K562 (cell line): Measurements from ENCODE around the gene PTTG1IP. TPM values are rescaled to one million over a fixed set of nuclear protein-coding genes. Genes with fewer than 3 reads are reported as not detected.
A peak's percentile ranks its signal among the peaks of the same experiment; 100 is the strongest.

ENCODE experiments used
- ATF4 ChIP-seq: fragments of 450-650 bp; formaldehyde crosslinking; IDR thresholded peaks from 2 replicates; pipeline ENCODE4 v1.4.0; 2022; ENCODE audit warnings: mild to moderate bottlenecking, moderate library complexity
- CHD2 ChIP-seq: IDR thresholded peaks from 2 replicates; pipeline ENCODE4 v1.6.1; 2011; ENCODE audit warnings: low read depth, low read length
- CHD4 ChIP-seq: fragments of 200-600 bp; sonication (generic); IDR thresholded peaks from 3 replicates; pipeline ENCODE4 v1.6.1; 2012; ENCODE audit warnings: low read depth, mild to moderate bottlenecking, mixed read lengths, low read length, inconsistent platforms; ENCODE audit not compliant: insufficient read depth, insufficient replicate concordance, poor library complexity, severe bottlenecking
- ELF1 ChIP-seq: fragments of 200-800 bp; sonication (Bioruptor generic); IDR thresholded peaks from 2 replicates; pipeline ENCODE4 v1.6.1; 2016; ENCODE audit warnings: missing genetic modification characterization, missing compliant biosample characterization
- GATAD2B ChIP-seq: fragments of 450-650 bp; IDR thresholded peaks from 2 replicates; pipeline ENCODE4 v1.6.1; 2017; ENCODE audit warnings: mild to moderate bottlenecking, borderline replicate concordance
- GTF3C2 ChIP-seq: IDR thresholded peaks from 3 replicates; pipeline ENCODE4 v1.6.1; 2011; ENCODE audit warnings: borderline replicate concordance, mild to moderate bottlenecking, moderate library complexity; ENCODE audit not compliant: insufficient read length; ENCODE audit errors: extremely low read depth
- KAT7 ChIP-seq: sonication (generic); formaldehyde crosslinking; IDR thresholded peaks from 2 replicates; pipeline ENCODE4 v1.8.0; 2022; ENCODE audit warnings: missing genetic modification reagents, mild to moderate bottlenecking, borderline replicate concordance
- NR2C2 ChIP-seq, 2 experiments: fragments of 200-800 bp in 1 of 2; sonication (Bioruptor generic) in 1 of 2; sonication (generic) in 1 of 2; formaldehyde crosslinking in 1 of 2; IDR thresholded peaks; 2 replicates each; pipeline versions ENCODE4 v1.6.1 to v1.8.0; 2016 to 2022; ENCODE audit warnings: mild to moderate bottlenecking in 1 of 2, missing compliant biosample characterization in 1 of 2, missing genetic modification characterization in 1 of 2, missing genetic modification reagents in 1 of 2
- RBM17 ChIP-seq: fragments of 200-400 bp; formaldehyde crosslinking; IDR thresholded peaks from 2 replicates; pipeline ENCODE4 v1.6.1; 2017; ENCODE audit warnings: low read depth, mild to moderate bottlenecking, low read length, borderline replicate concordance
- SMC3 ChIP-seq: conservative IDR thresholded peaks from 2 replicates; pipeline ENCODE4 v1.6.1; 2011; ENCODE audit warnings: low read depth, low read length, improper control_type of control experiment; ENCODE audit not compliant: insufficient read depth
- SP2 ChIP-seq: IDR thresholded peaks from 2 replicates; pipeline ENCODE4 v1.6.1; 2011; ENCODE audit warnings: mild to moderate bottlenecking, low read depth, low read length, moderate library complexity; ENCODE audit not compliant: poor library complexity, severe bottlenecking; ENCODE audit errors: extremely low read depth
- SRSF1 ChIP-seq: fragments of 200-400 bp; formaldehyde crosslinking; IDR thresholded peaks from 2 replicates; pipeline ENCODE4 v1.6.1; 2017; ENCODE audit warnings: mild to moderate bottlenecking, low read depth, low read length, moderate library complexity
- TOE1 ChIP-seq, 2 experiments: fragments of 450-650 bp in 1 of 2; sonication (generic) in 1 of 2; formaldehyde crosslinking in 1 of 2; IDR thresholded peaks; 2 replicates each; pipeline versions ENCODE4 v1.7.1 to v1.8.0; 2016 to 2022; ENCODE audit warnings: borderline replicate concordance in 2 of 2, mild to moderate bottlenecking in 2 of 2, antibody characterized with exemption in 1 of 2, inconsistent platforms in 1 of 2, low read depth in 1 of 2, missing genetic modification reagents in 1 of 2, moderate library complexity in 1 of 2
- ZBTB7A ChIP-seq: IDR thresholded peaks from 2 replicates; pipeline ENCODE4 v1.6.1; 2011; ENCODE audit warnings: low read depth, mild to moderate bottlenecking, low read length, moderate library complexity, borderline replicate concordance; ENCODE audit not compliant: control insufficient read depth
- ZNF431 ChIP-seq: sonication (generic); formaldehyde crosslinking; IDR thresholded peaks from 2 replicates; pipeline ENCODE4 v1.8.0; 2022; ENCODE audit warnings: mild to moderate bottlenecking, missing genetic modification reagents
- ZNF644 ChIP-seq: fragments of 200-800 bp; sonication (Bioruptor generic); IDR thresholded peaks from 2 replicates; pipeline ENCODE4 v1.6.1; 2016; ENCODE audit warnings: low read depth, missing genetic modification characterization, missing compliant biosample characterization
- polyA plus RNA-seq, 8 experiments: library from polyadenylated mRNA; depleted of rRNA in 4 of 8; stranded (reverse) in 5 of 8; unstranded in 3 of 8; fragments of >200 nt; fragmentation: Nextera tagmentation in 2 of 8; fragmentation: Illumina TruSeq in 1 of 8; extraction: Ambion mirVana in 2 of 8; extraction: Trizol in 1 of 8; gene quantifications; 2 replicates each; pipeline versions ENCODE4 v1.2.1 to v1.2.3, GENCODE V29; 2011 to 2014; ENCODE audit warnings: inconsistent platforms in 1 of 8, missing spikeins in 1 of 8
- total RNA-seq, 7 experiments: library from RNA; depleted of rRNA in 6 of 7; stranded (reverse); fragments of >200 nt in 6 of 7; fragmentation: Illumina TruSeq in 2 of 7; extraction: Trizol in 2 of 7; gene quantifications; 2 replicates each; pipeline versions ENCODE4 v1.2.1 to v1.2.3, GENCODE V29; 2011 to 2021; ENCODE audit warnings: low replicate concordance in 1 of 7
- TF ChIP-seq, protein P1 (sequence below): sonication (generic); formaldehyde crosslinking; IDR thresholded peaks from 2 replicates; pipeline ENCODE4 v1.8.0; 2023; ENCODE audit warnings: mild to moderate bottlenecking, missing genetic modification reagents

Gene PTTG1IP
- total and polyA plus RNA-seq, 9 of the 15 experiments (the other 6 are each of a cell fraction or from before 2014, with no cell fraction given) = 5.0 to 99.3 (median 82.4) TPM

GRCh38 chr21:44874497-44875315, 1.2 kb upstream of the PTTG1IP start (continued):
- TF ChIP-seq SP2 (no peak), NR2C2 (CRISPR knock-in tag; IDR thresholded peaks at IDR 0.05) (no peak), NR2C2 (tag; IDR thresholded peaks at IDR 0.05) (peak; percentile 64), ELF1 (tag) (peak; percentile 51; the same call in 1 of the 2 replicates), RBM17 (no peak), ZNF431 (CRISPR knock-in tag) (no peak), CHD4 (no peak), SMC3 (no peak), TOE1 (IDR thresholded peaks at IDR 0.05; ENCODE audit: borderline replicate concordance) (no peak), TOE1 (CRISPR knock-in tag; IDR thresholded peaks at IDR 0.05; ENCODE audit: borderline replicate concordance, low read depth) (no peak), ZBTB7A (peak; percentile 32; the same call in 1 of the 2 replicates), CHD2 (peak; percentile 70), GTF3C2 (no peak), ATF4 (CRISPR knock-in tag) (0 out of 2 replicates have a peak, but pooled peaks have one; percentile 10), GATAD2B (no peak), SRSF1 (no peak), ZNF644 (peak; percentile 78; the same call in 1 of the 2 replicates), KAT7 (CRISPR knock-in tag) (no peak)
- TF ChIP-seq, protein P1, sequence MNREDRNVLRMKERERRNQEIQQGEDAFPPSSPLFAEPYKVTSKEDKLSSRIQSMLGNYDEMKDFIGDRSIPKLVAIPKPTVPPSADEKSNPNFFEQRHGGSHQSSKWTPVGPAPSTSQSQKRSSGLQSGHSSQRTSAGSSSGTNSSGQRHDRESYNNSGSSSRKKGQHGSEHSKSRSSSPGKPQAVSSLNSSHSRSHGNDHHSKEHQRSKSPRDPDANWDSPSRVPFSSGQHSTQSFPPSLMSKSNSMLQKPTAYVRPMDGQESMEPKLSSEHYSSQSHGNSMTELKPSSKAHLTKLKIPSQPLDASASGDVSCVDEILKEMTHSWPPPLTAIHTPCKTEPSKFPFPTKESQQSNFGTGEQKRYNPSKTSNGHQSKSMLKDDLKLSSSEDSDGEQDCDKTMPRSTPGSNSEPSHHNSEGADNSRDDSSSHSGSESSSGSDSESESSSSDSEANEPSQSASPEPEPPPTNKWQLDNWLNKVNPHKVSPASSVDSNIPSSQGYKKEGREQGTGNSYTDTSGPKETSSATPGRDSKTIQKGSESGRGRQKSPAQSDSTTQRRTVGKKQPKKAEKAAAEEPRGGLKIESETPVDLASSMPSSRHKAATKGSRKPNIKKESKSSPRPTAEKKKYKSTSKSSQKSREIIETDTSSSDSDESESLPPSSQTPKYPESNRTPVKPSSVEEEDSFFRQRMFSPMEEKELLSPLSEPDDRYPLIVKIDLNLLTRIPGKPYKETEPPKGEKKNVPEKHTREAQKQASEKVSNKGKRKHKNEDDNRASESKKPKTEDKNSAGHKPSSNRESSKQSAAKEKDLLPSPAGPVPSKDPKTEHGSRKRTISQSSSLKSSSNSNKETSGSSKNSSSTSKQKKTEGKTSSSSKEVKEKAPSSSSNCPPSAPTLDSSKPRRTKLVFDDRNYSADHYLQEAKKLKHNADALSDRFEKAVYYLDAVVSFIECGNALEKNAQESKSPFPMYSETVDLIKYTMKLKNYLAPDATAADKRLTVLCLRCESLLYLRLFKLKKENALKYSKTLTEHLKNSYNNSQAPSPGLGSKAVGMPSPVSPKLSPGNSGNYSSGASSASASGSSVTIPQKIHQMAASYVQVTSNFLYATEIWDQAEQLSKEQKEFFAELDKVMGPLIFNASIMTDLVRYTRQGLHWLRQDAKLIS (CRISPR knock-in tag) = 0 out of 2 replicates have a peak, but pooled peaks have one; percentile 23
